PFSK-1 (cell line): ENCODE measurements around the gene NME7.

Experiments used
- FOXP2 ChIP-seq: optimal IDR thresholded peaks from 2 replicates; pipeline ENCODE3; 2011; ENCODE audit warnings: borderline replicate concordance, control low read depth, inconsistent platforms; ENCODE audit not compliant: insufficient read depth; ENCODE audit errors: extremely low read length, extremely low read depth
- POLR2AphosphoS5 ChIP-seq: IDR thresholded peaks from 2 replicates; pipeline ENCODE4 v1.6.1; 2012; ENCODE audit warnings: low read depth, mild to moderate bottlenecking, control low read depth, low read length, moderate library complexity
- REST ChIP-seq, 2 experiments: IDR thresholded peaks; 2 replicates each; pipeline versions ENCODE4 v1.6.1 to v1.8.0; 2011 to 2012; ENCODE audit warnings: low read depth in 2 of 2, low read length in 2 of 2, control low read depth in 1 of 2, inconsistent platforms in 1 of 2, mild to moderate bottlenecking in 1 of 2, moderate library complexity in 1 of 2; ENCODE audit not compliant: insufficient read depth in 1 of 2
- SIN3A ChIP-seq: IDR thresholded peaks from 2 replicates; pipeline ENCODE4 v1.6.1; 2012; ENCODE audit warnings: mild to moderate bottlenecking, low read length, moderate library complexity, borderline replicate concordance; ENCODE audit not compliant: insufficient read depth
- TAF1 ChIP-seq: IDR thresholded peaks from 2 replicates; pipeline ENCODE4 v1.6.1; 2012; ENCODE audit warnings: low read length, control low read depth, borderline replicate concordance; ENCODE audit not compliant: insufficient read depth

NME7 gene

GRCh38 chr1:169316556-169316955 lies 51.0 kb downstream of the NME7 start:
- TF ChIP-seq FOXP2 (no peak), SIN3A (no peak), POLR2AphosphoS5 (no peak), REST (IDR thresholded peaks at IDR 0.05; ENCODE audit: insufficient read depth in 1 of 2, low read depth in 2 of 2, low read length in 2 of 2) (no peak), TAF1 (no peak)

- no peak for TF ChIP-seq TAF1
- no peak for TF ChIP-seq POLR2AphosphoS5
- TF ChIP-seq REST (IDR thresholded peaks at IDR 0.05; ENCODE audit: insufficient read depth in 1 of 2, low read depth in 2 of 2, low read length in 2 of 2), result peak in 1 of 2 experiments; percentile 88; a peak in 2 of 4 replicates
- TF ChIP-seq FOXP2, result no peak
- TF ChIP-seq SIN3A, result peak; percentile 53; the same call in 1 of the 2 replicates
These were observed 55.3 kb downstream of the NME7 start for GRCh38 chr1:169312084-169312954.

- TF ChIP-seq TAF1 (no peak), SIN3A (no peak), REST (IDR thresholded peaks at IDR 0.05; ENCODE audit: insufficient read depth in 1 of 2, low read depth in 2 of 2, low read length in 2 of 2) (no peak), POLR2AphosphoS5 (no peak), FOXP2 (no peak)
These were observed 58.1 kb downstream of the NME7 start for GRCh38 chr1:169309178-169310166.

- TF ChIP-seq SIN3A, result no peak
- TF ChIP-seq REST (IDR thresholded peaks at IDR 0.05; ENCODE audit: insufficient read depth in 1 of 2, low read depth in 2 of 2, low read length in 2 of 2), result no peak
- TF ChIP-seq TAF1, result no peak
- TF ChIP-seq POLR2AphosphoS5, result no peak
- no peak for TF ChIP-seq FOXP2
These were observed 59.1 kb downstream of the NME7 start for GRCh38 chr1:169308313-169309039.
